ENCODE measurements around the gene GALNS.
A peak's percentile ranks its signal among the peaks of the same experiment; 100 is the strongest.
"Not testable (repeated sequence)": the region's sequence is repeated elsewhere in the genome, so short reads cannot be mapped to it uniquely, and the experiment has no call there.

GALNS gene

DNA sequence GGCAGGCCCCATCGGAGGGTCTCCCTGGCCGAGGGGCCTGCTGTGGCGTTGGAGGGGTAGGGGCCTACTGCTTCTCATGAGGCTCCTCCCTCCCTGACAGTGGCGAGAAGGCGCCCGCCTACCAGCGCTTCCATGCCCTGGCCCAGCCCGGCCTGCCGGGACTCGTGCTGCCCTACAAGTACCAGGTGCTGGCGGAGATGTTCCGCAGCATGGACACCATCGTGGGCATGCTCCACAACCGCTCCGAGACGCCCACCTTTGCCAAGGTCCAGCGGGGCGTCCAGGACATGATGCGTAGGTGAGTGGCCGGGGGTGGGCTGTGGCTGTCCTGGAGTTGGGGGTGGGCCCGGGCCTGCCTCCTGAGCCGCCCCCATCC is 51.4 kb downstream of the GALNS start:
- DNase-seq (ENCODE audit: low read depth in 2 of 2) = no peak

DNA sequence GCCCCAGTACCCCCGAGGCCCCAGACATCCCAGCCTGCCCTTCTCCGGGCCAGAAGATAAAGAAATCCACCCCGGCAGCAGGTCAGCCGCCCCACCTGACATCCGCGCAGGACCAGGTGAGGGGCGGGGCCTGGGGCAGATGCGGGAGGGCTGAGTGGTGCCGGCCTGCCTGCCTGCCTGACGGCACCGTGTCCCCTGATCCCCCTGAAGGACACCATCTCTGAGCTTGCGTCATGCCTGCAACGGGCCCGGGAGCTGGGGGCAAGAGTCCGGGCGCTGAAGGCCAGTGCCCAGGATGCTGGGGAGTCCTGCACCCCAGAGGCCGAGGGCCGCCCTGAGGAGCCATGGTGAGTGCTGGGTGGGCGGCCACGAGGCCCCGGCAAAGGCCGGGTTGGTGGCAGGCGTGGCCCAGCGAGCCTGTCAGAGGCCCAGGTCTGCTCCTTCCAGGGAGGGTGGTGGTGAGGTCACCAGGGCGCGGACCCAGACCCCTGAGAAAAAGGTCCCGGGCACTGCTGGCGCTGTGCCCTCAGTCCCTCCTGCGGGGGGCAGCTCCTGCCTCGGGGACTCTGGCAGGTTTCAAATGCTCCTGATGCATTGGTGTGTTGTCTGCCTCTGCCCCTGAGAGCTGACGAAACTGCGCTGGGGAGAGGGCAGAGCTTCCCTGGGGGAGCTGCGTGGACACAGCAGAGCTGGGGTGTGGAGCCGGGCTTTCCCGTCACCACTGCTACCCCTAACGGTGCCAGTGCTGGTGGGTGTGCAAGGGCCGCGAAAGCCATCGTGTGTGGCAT is 52.0 kb downstream of the GALNS start:
- DNase-seq (ENCODE audit: low read depth in 2 of 2) = no peak

DNA sequence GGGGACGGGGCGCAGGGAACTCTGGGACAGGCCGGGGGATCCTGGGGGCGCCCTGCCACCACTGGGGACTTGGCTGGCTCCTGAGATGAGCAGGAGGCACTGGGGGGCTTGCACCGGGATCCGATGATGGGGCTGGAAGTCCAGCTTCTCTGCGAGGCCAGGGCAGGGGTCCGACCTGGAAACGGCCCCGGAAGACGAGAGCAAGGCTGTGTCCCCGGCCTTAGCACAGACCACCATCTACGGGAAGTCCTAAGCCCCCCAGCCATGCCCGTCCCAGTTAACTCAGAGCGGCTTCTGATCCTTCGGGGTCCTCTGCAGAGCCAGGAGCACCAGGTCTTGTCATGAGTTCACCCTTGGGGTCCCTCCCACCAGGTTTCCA is 52.6 kb downstream of the GALNS start:
- DNase-seq (ENCODE audit: low read depth in 2 of 2) = no peak

DNA sequence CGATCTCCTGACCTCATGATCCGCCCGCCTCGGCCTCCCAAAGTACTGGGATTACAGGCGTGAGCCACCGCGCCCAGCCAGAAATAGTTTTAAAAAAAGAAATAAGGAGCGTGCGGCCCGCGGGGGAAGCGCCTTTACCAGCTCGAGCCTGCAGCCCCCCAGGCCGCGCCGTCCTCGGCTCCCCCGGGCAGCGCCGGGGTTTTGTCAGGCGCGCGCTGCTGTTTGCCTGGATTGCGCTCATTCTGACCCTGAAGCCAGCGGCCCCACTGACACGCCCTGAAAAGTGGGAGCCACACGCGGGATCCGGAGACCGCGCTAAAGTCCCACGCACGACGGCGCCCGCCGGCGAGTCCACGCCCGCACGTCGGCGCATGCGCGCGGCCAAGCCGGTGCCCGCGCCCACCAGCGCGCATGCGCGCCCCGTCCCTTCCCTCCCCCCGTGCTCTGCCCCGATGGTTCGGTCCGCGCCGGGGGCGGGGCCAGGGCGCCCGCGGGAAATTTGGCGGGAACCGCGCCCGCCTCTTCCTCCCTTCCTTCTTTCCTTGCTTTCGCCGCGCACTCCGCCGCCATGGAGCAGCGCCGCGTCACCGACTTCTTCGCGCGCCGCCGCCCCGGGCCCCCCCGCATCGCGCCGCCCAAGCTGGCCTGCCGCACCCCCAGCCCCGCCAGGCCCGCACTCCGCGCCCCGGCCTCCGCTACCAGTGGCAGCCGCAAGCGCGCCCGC is 53.3 kb downstream of the GALNS start, which contains the start of gene CDT1:
Gene CDT1, plus strand, starts transcription at position 526 of the 724 bp plus-strand sequence. Its CDS starts 43 bp downstream, at position 569.
- DNase-seq (ENCODE audit: low read depth in 2 of 2) = peak; percentile 74 to 79

DNA sequence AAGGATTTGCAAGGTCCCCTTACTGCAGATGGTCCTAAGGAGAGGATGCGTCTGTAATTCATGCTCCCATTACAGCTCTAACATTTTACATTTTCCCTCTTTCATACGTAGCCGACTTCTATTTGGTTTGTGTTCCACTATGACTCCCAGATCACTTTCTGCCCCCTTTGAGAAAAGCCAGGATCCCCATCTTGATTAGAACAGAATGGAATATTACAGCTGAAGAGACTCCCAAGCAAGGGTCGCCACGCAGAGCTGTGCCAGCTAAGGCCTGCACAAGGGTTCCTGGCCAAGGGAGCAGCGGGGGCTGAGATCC is 56.5 kb downstream of the GALNS start:
- DNase-seq (ENCODE audit: low read depth in 2 of 2) = no peak

DNA sequence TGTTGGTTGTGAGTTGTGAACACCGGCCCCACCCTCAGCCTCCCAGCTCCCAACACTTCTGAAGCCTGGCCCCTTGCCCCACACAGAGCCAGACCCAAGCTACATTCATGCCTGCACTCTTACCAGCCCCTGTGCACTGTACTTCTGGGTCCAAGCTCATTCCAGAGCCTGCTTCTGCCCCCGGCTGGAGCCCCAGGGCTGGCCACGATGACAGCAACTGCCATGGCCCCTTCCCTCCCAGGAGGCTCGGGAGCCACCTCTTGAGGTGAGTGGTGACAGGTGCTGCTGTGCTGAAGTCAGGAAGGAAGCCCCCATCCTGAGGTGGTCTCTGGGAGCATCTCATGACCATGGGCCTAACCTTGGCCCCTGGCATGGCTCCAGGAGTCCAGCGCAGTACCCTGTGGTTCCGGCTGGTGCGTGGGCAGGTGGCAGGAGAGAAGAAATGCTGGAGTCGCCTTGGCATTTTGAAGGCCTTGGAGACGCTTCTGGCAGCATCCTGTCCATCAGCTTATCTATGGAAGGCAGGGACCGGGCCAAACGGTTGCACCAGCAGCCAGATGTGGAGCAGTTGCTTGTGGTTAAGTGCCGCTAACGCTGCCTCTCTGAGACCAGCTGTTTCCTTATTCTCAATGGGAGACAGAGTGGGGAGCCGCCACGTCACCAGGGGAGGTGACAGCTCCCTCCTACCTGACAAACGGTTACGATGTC is 57.0 kb downstream of the GALNS start:
- DNase-seq (ENCODE audit: low read depth in 2 of 2) = no peak

DNA sequence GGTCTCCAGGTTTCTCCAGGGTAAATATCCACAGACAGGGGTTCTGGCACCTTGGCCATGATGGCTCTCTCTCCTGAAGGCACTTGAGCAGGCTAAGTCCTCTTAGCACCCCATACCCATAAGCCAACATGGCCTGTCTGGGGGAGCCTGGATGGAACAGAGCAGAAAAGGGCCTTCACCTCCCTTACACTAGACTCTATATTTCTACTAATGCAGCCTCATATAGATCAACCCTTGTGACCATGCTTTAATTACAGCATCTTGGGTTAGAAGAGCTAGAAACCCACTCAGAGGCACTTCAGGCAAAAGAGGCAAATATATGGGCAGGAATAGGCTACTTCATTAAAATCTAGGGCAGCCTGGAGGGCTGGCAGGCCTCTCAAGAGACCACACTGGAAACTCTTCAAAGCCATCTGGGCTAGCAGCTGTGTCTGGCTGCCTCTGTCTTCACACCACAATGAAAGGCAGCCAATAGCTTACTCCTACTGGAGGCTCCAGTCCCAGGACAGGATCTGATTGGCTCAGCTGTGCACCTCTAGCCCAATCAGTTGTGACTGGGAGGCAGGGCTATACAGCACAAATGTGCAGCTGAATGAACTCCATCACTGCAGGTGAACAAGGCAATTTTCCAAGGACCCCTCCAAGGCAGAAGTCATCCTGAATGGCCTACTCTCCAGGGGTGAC is 57.8 kb downstream of the GALNS start:
- no peak for DNase-seq (ENCODE audit: low read depth in 2 of 2)

DNA sequence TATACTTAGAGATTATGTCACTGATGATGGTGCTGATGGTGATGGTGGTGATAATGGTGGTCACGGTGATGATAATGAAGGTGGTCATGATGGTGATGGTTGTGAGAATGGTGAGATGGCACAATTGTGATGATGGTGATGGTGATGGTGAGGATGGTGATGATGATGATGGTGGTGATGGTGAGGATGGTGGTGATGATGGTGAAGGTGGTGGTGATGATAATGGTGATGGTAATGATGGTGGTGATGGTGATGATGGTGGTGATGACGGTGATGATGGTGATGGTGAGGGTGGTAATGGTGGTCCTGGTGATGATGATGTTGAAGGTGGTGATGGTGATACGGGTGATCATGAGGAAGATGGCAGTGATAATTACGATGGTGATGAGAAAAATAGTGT is 58.7 kb downstream of the GALNS start:
- DNase-seq (ENCODE audit: low read depth in 2 of 2) = no peak

DNA sequence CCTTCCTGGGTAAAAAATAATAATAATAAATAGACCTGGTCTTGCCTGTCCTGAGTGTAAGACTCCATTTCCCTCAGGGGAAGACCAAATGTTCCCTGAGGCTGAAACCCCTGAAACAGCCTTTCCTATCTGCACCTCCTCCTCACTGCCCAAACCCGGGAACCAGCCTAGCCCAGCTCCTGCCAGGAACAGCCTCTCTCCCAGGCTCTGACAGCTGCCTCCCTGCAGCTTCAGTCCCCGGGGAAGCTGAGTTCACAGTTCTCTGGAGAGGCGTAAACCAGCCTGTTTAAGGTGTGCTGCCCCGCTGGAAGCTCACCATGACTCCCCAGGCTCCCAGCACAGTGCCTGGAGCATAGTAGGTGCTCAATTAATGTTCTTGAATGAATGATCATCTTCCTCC is 60.5 kb downstream of the GALNS start:
- DNase-seq (ENCODE audit: low read depth in 2 of 2) = no peak

DNA sequence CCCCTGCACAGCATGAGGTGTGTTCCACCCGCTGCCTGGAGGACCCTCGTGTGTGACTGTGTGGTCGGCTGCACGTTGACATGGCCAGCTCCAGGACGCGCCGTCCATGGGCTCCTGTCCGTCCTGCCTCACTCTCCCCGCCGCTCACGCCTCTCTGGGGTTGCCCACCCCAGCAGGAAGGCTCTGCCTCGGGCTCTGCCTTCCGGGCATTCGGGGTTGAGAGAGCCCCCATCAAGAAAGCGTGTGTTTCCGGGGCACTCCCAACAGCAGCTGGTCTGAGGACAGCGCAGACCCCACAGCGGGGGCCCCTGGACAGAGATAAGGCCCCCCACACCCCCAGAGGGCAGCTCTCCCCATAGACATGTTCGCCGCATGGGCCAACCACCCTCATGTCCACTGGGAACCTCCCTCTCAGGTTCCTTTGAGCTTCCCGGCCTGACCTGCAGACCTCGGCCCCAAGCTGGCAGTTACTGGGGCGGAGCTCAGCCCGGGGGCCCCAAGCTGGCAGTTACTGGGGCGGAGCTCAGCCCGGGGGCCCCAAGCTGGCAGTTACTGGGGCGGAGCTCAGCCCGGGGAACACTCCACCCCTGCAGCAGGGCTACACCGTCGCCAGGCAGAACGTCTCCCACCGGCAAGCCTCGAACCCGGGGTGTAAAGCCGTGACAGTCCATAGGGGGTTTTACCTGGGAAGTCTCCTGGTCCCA is 63.3 kb downstream of the GALNS start:
- DNase-seq (ENCODE audit: low read depth in 2 of 2) = no peak

DNA sequence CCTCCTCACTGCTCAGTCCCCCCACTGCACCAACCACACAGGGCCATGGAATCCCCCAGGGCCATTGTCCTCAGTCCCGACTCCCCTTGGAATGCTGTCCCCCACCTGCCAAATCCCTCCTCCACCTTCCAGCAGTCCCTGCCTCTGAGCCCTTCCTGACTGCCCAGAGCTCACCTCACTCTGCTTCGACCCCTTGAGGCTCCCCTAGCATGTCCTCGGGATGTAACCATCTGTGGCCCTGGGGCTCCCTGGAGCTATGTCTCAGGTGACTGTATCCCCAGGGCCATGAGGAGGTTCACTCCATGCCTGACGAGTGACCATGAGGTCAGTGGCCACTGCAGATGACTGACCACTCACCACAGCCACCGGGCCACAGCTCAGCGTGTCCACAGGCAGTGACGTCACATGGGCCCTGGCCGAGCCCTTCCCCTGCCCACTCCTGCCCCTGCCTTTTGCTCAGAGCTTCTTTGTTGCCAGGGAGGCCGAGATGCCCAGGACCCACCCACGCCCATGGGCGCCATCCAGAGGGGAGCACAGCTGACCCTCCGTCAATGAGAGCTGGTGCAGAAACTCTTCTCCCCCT is 64.0 kb downstream of the GALNS start:
- DNase-seq (ENCODE audit: low read depth in 2 of 2) = no peak

DNA sequence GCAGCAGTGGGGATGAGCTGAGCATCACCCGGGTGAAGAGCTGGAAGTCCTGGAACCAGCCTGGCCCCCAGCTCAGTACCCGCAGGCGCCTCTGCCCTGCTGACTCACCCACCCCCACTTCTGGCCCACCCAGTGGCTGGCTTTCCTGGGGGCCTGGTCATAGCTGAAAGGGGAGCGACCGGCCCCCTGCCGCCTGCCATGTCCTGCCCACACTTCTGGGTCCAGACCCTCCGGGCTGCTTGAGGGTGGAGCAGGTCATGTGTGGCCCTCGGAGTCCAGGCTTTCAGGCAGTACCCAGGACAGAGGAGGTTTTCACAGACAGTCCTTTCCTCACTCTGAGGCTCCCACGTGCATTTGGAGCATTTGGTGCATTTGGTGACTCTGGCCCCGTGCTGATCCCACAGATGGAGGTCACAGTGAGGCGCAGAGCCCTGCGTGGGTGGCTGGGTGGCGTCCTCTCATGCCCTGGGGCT is 64.6 kb downstream of the GALNS start:
- DNase-seq (ENCODE audit: low read depth in 2 of 2) = no peak

DNA sequence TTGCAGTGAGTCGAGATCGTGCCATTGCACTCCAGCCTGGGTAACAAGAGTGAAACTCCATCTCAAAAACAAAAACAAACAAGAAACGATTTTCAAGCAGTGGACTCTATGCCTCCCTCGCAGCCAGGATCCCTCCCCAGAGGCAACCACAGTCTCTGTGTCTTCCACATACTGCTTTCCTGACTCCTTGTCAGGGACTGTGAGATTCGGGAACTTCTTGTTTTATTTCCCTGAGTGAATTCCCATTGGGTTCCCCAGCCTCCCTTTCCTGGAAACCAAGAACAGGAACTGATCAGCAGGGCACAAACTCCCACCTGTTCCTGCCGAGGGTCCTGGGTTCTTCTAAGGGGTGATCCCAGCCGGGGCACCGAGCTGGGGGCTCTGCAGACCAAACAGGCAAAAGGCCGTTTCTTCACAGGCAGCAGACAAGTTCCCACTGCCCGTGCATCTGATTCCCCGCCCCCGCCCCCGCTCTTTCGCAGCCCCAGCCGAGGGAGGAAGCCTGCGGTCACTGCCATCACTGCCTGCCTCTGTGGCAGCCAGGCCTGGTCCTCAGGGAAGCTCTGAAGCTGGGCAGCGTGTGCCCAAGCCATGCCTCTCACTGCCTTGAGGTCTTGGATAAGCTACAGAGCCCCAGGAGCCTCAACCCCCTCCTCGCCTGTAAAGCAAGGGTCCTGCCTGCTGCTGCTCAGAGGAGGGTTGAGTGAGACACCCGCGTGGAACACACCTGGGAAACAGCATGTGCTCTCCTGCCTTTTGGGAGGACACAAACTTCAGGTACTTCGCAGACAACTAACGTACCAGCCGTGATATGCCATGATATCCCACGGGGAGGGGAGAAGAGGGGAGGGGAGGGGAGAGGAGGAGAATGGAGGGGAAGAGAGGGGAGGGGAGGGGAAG is 66.2 kb downstream of the GALNS start:
- DNase-seq (ENCODE audit: low read depth in 2 of 2) = no peak

DNA sequence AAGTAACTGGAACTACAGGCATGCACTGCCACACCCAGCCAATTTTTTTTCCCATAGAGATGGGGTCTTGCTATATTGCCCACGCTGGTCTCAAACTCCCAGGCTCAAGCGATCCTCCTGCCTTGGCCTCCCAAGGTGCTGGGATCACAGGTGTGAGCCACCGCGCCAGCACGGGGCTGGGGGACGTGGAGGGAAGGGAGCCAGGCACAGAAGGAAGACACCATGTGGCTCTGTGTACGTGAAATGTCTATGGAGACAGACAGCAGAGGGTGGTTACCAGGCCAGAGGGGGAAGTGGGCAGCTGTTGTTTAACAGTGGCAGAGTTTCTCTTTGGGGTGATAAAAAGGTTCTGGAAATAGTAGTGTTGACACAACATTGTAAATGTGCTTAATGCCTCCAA is 67.2 kb downstream of the GALNS start:
- no peak for DNase-seq (ENCODE audit: low read depth in 2 of 2)

DNA sequence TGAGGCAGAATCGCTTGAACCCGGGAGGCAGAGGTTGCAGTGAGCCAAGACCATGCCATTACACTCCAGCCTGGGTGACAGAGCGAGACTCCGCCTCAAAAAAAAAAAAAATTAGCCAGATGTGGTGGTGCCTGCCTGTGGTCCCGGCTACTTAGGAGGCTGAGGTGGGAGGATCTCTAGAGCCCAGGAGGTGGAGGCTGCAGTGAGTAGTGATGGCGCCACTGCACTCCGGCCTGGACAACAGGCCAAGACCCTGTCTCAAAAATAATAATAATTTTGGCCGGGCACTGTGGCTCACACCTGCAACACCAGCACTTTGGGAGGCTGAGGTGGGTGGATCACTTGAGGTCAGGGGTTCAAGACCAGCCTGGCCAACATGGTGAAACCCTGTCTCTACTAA is 68.0 kb downstream of the GALNS start:
- not testable (repeated sequence) for DNase-seq (ENCODE audit: low read depth in 2 of 2)

DNA sequence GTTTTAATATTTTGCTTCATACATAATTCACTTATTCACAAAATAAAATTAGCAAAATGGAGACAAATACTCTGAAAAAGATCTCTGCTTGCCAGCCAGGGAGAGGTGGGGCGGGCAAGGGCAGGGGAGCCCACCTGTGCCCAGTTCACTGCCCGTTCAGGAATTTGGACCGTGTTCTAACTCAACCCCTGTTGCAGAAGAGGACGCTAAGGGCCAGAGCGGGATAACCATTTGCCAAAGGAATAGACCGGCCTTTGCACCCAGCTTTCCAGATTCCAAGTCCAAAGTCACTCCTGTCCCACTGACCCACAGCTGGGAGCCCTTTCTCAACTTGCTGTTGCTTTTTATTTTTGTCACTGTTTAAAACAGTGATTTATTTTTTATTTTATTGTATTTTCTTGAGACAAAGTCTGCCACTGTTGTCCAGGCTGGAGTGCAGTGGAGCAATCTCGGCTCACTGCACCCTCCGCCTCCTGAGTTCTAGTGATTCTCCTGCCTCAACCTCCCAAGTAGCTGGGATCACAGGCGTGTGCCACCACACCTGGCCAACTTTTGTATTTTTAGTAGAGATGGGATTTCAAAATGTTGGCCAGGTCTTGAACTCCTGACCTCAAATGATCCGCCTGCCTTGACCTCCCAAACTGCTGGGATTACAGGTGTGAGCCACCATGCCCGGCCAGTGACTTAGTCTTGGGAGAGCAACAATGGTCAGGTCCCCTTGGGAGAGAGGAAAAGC is 69.0 kb downstream of the GALNS start:
- DNase-seq (ENCODE audit: low read depth in 2 of 2) = no peak

DNA sequence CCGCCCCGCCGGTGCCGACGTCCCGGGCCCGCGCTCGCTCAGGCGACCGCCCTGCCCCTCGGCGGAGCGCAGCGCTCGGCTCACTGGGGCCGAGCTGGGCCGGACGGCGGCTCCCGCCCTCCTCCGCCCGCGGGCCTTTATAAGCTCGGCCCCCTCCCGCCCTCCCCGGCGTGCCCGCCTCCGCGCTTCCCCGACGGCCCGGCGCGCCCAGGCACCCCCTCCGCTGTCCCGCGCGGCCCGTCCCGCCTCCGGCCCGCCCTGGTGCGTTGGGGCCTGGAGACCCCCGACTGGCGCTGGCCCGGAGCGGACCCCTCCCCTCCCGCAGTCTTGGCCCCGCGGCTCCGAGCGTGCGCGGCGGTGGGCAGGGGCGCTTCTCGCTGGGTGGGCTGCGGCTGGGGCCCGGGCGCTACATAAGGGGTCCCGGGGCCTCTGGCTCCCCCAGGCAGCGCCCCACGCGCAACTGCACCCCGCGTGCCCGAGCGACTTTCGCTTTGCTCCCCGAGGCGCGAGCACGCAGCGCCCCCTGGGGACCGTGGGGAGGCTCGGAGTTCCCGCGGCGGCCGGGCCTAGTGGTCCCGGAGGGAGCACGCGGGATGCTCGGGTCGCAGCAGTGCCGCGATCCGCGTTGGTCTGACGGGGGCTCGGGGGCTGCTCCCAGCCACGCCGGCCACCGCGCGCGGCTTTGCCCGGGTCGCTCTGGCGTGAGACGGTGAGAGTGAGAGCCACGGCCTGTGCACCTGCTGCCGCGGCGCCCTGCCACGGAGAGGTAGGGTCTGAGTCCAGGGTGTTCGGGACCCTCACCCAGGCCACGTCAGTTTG is 71.4 kb downstream of the GALNS start, which contains the start of gene PIEZO1:
Gene PIEZO1, minus strand, starts transcription at position 115 of the 819 bp plus-strand sequence. CDS start 256 bp downstream, outside the sequence.
- peak; percentile 63 to 70 for DNase-seq (ENCODE audit: low read depth in 2 of 2)

DNA sequence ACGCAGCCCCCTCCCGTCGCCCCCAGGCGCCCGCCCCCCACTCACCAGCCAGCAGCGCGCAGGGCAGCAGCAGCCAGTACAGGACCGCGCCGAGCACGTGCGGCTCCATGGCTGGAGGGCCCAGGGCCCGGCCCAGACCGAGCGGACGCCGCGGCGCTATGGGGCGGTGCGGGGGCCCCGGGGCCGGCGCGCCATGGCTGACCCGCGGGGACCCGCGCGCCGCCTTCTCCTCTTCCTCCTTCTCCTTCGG is 72.0 kb downstream of the GALNS start:
- no peak for DNase-seq (ENCODE audit: low read depth in 2 of 2)
